GM18498 (cell line): Measurements from ENCODE around the gene WNT8B.

Experiments used
- ATAC-seq: cut with Tn5 transposase; IDR thresholded peaks from one replicate; pipeline ENCODE4 v1.9.1; 2021; ENCODE audit warnings: mild to moderate bottlenecking, moderate library complexity; ENCODE audit not compliant: unreplicated experiment

WNT8B gene, protein sequence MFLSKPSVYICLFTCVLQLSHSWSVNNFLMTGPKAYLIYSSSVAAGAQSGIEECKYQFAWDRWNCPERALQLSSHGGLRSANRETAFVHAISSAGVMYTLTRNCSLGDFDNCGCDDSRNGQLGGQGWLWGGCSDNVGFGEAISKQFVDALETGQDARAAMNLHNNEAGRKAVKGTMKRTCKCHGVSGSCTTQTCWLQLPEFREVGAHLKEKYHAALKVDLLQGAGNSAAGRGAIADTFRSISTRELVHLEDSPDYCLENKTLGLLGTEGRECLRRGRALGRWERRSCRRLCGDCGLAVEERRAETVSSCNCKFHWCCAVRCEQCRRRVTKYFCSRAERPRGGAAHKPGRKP

DNA sequence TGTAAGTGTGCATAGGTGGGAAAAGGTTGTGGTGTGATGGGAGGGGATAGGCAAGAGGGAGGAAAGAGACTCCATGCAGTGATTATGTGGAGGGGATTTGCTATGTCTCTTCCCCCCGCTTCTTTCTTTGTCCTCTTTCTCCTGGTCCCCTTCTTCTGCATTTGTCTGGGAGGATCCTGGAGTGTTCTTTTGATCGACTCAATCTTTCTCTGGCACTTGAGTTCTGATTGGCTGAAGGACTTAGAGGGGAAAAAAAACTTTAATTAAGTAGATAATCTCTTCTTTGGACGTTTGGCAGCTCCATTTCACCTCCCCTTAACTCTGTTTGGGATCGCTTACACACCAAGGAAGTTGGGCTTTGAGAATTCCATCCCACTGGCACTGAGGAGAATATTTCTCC lies at the start of gene WNT8B:
WNT8B (plus strand) TSS at position 301 of the 400 bp plus-strand sequence. CDS start 160 bp downstream, outside the sequence.
- ATAC-seq: no peak

DNA sequence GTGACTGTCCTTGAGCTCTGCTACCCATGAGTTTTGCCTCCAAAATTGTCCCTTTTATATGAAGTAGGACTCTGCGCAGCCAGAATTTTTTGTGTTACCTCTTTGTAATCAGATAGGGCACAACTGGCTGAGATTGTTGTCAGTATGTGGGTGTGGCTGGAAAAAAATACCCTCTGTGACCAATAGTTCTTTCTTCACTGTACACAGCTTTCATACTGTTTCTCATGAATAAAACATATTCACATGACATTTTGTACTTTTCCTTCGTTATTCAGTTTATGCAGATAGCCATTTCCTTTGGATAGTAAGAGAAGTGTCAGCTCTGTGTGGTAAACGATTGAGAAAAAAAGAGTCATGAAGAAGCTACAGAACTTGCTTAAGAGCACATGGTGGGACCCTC lies 49.6 kb upstream of the WNT8B start:
- no peak for ATAC-seq

DNA sequence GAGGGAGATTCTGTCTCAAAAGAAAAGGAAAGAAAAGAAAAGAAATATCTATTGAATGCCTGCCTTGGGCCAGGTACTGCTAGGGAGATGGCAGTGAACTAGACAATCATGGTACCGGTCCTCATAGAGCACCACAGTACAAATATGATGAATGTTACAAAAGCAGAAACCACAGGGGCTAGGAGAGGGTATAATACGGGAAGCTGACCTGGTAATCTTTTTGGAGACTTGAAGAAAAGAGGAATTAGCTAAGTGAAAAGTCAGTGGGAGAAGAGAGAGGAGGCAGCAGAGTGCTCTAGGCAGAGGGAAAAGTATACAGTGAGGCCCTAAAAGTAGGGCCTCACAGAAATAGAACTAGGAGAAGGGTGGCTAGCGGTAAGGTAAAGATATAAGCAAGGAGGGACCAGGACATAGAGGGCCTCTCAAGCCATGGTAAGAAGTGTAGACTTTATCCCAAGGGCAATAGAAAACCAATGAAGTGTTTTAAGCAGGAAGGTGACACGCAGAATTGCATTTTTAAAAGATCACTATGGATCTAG lies 42.8 kb upstream of the WNT8B start:
- ATAC-seq: no peak

DNA sequence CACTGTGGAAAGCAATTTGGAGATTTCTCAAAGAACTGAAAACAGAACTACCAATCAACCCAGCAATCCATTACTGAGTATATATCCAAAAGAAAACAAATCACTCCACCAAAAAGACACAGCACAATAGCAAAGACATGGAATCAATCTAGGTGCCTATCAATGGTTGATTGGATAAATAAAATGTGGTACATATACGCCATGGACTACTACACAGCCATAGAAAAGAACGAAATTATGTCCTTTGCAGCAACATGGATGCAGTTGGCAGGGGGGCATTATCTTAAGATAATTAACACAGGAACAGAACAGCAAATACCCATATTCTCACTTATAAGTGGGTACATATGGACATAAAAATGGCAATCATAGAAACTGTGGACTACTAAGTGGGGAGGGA lies 35.4 kb upstream of the WNT8B start:
- ATAC-seq: no peak

DNA sequence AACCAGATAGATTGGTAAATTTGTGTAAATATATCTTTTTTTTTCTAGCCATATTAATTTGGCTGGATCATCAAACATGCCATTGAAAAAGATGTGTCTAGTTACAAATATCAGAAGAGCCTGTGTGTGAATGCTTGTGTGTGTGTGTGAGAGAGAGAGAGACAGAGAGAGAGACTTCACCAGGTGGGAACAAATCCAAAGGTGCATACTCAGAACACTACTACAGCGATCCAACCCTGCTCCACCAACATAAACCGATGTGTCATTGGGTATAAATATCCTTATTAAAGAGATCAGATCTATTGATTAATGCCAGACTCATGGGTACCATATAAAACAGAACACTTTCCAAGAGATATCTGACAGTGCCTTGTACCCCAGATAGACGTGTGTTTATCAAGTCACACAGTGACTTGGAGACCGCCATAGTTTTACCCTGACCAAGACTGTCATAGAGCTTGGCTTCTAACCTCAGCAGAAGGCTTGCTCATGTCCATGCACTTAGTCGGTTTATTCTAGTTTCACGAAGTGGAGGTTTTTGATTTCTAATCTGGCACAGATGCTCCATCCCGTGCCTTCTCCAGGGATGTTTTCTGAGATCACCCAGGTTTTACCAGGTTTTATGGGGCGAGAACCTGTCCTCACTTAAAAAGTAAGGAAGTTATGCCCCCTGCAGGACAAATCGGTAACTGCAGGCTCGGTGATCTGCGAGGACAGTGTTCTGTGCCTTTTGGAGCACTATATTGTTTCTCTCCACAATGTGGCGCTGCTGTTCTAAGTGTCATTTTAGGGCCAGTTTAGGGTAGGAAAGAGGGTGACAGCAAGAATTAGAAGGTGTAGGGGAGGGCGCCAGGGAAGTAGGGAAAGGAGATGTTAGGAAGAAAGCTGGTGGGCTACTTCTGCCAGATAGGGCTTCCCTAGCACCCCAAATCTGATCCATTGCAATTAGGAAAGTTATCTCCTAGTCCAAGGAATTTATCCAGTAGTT lies 29.3 kb upstream of the WNT8B start:
- peak; percentile 69 for ATAC-seq

DNA sequence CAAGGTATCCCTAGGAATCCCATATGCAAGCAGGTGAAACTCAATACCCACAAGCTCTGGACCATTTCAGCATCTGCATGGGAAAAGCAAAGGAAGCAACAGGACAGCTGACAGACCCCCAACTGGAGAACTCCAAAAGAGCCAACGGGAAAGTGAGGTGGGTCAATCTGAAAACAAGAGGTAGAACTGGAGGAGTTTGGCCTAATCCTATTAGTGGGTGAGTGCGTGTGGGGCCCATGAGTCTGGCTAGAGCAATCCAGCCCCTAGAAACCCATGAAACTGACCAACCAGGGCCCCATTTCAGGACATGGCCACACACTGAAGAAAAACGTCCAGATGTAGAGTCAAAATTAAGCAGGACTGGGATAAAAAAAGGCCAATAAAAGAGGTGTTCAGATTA lies 26.6 kb upstream of the WNT8B start:
- no peak for ATAC-seq

DNA sequence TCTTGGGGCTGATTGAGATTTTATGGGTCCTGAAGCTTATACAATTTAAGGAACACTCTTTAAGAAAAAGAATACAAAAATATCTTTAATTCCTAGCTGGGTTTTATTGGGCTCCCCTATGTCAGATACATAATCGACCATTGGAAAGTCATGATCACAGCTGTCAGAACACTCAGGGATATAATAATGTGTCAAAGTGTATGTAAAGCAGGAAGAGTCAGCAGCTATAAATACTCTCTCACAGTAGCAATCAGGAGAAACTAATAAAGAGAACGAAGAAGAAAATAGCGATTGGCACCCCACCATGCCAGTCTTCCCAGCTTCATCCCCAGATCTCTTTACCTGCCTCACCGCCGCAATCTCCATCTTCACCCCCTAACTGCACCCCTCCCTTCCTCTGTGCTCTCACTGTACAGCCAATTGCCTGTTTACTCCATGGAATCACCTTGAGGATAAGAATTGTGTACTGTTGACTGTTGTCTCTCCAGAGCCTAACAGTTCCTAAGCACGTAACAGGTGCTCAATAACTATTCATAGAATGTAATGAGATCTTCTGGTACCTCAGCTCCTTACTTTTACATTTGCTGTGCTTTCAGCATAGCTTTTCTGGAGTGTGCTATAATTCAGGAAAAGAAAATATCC lies 24.0 kb upstream of the WNT8B start:
- no peak for ATAC-seq

DNA sequence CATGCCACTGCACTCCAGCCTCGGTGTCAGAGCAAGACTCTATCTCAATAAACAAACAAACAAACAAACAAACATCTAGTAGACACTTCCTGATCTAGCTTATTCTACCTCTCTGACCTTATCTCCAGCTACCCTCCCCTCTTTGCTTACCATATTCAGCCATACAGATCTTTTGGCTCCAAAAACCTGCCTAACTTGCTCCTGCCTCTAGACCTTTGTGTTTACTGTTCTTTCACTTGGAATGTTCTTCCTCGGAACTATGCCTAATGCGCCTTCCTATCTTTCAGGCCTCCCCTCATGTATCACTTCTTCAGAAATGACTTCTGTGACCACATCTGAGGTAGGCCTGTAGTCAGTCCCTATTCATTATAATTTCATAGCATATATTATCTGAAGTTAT lies 20.3 kb upstream of the WNT8B start:
- no peak for ATAC-seq

DNA sequence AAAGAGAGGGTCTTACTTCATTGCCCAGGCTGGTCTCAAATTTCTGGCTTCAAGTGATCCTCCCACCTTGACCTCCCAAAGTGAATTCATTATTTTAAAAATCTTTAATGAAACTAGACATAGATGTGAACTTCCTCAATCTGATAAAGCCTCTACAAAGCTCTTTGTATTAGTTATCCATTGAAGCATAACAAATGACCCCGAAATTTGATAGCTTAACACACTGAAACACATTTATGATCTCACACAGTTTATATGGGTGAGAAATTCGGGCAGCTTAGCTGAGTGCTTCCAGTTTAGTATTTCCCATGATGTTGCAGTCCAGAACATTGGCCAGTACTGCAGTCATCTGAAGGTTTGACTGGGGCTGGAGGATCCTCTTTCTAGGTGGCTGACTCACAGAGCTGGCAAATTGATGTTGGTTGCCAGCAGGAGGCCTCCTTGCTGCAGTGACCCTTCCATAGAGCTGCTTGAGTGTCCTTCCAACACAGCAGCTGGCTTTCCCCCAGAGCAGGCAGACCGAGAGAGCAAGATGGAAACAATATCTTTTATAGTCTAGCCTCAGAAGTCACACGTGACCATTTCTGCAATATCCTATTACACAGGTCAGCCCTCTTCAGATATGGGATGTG lies 16.6 kb upstream of the WNT8B start:
- no peak for ATAC-seq

DNA sequence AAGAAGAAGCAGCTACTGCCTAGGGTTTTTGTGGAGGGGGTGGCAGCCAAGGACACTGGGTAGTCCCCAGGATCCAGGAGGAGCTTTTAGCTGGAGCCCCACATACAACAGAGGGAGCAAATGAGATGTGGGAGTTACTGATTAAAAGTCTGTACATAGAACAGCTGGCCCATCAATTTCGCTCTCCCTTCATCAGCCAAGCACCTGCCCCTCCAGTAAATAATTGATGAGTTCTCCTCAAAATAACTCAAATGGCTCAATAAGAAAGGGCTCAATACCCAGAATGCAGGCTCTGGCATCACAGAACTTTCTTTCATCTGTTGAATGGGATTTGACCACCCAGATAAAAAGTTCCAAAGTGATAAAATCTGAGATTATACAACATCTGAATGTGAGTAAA lies 15.1 kb upstream of the WNT8B start:
- ATAC-seq: no peak

DNA sequence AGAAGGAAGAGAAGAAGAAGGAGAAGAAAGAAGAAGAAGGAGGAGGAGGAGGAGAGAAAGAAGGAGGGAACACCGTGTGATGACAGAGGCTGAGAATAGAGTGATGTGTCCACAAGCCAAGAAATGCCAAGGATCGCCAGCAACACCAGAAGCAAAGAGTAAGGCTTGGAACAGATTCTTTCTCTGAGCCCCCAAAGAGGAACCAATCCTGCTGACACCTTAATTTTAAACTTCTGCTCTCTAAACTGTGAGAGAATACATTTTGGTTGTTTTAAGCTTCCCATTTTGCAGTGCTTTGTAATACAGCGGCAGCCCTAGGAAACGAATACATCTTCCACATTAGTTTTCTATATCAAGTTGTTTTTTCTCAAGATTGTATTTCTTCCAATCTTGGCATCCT lies 13.9 kb upstream of the WNT8B start:
- no peak for ATAC-seq

DNA sequence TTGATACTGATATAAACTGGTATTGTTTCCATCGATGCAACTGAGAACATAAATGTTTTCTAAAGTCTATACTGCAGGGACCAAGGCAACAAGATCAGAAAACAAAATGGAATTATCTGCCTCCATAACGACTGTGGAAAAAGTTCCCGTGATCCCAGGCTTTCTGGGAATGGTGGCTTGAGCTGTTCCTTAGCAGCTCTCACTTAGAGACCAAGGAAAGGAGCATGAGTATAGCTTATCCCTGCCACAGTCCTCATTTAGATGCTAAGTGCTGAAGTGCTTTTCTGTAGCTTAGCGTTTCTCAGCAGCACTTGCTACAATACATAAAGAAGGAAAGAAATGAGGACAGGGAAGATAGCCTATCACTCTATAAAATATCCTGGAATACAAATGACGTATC lies 5.5 kb downstream of the WNT8B start:
- ATAC-seq: no peak

DNA sequence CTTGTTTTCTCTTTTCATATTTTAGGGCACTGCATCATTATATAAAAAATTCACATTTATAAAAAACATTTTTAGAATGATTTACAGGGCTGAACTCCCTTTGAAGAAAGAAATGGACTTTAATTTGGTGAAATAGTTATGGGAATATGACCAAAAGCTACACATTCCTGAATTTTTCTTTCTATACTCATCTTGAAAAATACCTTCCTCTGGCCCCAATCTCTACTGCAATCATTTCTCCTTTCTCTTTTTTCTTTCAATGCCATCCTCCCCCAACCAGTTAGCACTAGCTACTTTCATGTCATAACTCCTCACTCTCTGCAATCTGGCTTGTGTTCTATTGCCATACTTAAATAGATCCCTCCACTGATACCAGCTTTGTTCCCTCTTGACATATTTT lies 6.2 kb downstream of the WNT8B start:
- no peak for ATAC-seq

DNA sequence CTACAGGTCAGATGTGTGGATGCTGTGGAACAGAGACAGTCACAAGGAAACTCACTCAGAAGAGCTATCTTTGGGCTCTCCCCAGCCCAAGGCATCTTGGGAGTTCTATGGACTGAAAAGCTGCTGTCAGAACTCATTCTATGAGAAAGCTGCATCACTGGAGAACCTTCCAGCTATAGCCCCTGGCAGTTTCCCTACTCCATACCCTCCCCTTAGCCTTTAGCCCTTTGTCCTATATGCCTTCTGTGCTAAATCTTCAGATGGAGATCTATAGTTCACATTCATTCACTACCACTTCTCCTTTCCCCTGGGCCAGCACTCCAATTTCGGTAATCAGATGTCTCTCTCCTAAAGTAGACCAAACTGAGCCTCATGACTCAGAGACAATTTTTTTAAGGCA lies 6.9 kb downstream of the WNT8B start:
- no peak for ATAC-seq

DNA sequence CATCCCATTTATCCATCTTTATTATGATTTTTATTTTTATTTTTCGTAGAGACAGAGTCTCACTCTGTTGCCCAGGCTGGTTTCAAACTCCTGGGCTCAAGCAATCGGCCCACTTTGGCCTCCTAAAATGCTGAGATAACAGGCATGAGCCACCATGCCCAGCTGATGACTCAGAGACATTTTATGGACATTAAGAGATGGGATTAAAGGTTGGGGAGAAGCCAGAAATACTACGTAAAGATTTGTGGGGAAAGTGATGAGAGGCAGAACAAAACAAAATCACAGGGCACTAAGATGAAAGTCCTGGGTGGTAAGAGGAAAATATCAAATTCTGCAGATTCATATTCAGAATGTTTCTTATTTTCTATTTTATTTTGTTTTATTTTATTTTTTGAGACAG lies 7.6 kb downstream of the WNT8B start:
- no peak for ATAC-seq

DNA sequence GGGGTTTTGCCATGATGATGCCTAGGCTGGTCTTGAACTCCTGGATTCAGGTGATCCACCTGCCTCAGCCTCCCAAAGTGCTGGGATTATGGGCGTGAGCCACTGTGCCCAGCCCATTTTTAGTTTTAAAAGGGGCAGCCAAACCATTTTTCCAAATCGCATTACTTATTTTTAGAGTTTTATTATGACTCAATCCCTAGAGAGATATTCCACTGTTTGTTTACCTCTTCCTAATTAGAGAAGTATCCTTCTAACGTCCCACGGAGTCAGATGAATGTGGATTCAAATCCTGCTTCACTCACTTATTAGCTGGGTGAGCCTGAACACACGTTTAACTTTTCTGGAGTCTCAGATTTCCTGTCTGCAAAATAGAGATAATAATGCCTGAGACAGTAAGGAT lies 15.2 kb downstream of the WNT8B start:
- ATAC-seq: no peak

DNA sequence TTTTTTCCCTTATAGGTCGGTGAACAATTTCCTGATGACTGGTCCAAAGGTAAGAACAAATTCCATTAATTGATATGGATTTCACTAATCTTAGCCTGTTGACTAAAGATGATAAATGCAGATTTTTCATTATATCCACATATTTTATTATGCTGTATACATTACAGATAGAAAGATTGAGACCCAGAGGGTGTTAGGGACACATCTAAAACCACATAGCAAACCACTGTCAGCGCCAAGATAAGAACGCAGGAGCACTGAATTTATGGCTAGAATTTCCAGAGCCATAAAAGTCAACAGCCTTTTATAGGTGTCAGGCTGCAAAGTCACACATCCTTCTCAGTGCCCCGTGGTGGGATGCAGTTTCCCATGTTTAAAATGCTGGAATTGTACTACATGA lies 16.2 kb downstream of the WNT8B start:
- ATAC-seq: no peak

DNA sequence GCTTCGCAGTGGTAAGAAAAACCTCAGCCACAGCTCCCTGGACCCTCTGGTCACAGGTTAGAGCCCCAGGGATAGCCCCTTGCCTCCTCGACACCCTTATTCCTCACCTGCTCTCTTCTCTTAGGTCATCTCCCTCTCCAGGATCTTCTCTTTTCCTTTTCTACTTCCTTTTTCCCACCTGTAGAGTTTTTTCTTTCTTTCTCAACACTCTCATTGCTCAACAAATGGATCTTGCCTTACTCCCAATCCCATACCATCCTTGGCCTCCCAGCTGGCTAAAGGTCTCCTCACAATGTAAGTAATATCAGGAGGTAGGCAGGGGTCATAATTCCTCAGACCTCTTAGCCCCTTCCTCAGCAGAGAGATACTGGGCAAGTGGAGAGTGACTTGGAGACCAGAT lies 17.2 kb downstream of the WNT8B start:
- no peak for ATAC-seq

DNA sequence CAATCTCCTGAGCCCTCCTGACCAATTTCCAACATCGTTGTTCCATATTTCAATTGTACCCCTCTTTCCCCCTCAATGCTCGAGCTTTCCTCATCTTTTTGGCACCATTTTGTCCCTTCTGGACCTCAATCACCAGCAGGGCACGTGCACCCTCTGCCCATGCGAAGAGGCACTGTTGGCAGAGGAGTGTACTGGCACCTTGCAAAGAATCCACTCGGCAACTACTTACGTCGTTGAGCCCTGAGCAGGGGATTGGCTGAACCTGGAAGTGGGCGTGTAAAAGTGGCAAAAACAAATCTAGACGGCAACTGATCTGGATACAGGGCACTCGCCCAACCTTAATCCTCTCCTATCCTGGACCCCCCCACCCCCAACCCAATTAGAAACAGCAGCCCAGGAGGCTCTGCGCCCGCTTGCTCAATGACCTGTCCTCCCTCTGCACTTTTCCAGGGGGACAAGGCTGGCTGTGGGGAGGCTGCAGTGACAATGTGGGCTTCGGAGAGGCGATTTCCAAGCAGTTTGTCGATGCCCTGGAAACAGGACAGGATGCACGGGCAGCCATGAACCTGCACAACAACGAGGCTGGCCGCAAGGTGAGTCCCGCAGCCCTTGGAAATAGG lies 18.8 kb downstream of the WNT8B start:
- peak; percentile 99 for ATAC-seq

DNA sequence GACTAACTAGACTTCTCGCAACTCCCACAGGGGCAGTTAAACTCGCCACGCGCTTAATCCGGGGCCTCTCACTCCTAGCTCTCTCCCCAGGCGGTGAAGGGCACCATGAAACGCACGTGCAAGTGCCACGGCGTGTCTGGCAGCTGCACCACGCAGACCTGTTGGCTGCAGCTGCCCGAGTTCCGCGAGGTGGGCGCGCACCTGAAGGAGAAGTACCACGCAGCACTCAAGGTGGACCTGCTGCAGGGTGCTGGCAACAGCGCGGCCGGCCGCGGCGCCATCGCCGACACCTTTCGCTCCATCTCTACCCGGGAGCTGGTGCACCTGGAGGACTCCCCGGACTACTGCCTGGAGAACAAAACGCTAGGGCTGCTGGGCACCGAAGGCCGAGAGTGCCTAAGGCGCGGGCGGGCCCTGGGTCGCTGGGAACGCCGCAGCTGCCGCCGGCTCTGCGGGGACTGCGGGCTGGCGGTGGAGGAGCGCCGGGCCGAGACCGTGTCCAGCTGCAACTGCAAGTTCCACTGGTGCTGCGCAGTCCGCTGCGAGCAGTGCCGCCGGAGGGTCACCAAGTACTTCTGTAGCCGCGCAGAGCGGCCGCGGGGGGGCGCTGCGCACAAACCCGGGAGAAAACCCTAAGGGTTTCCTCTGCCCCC lies 19.5 kb downstream of the WNT8B start:
- peak; percentile 53 for ATAC-seq
